Gastrocnemius medialis (tissue), 4 donors: ENCODE data around the gene GRM4. TPM values are rescaled to one million over a fixed set of nuclear protein-coding genes. Genes with fewer than 3 reads are reported as not detected.

Source experiments
- ATAC-seq, 2 donors: fragments of 150-250 bp; one replicate each; pipeline ENCODE4 v1.9.1; 2016
- DNase-seq, 2 donors: peaks; one replicate each; pipeline ENCODE4 v3.0.0-alpha.2; 2019
- H3K27ac ChIP-seq, 4 donors: fragments of 200-600 bp; sonication (generic); 1 replicate in 1 of 4; 2 replicates in 3 of 4; pipeline ENCODE4 v1.5.1; 2016 to 2018; ENCODE audit warnings: mild to moderate bottlenecking in 2 of 4, moderate library complexity in 1 of 4
- H3K27me3 ChIP-seq, 3 donors: fragments of 200-600 bp; sonication (generic) in 2 of 3; 1 replicate in 1 of 3; 2 replicates in 2 of 3; pipeline versions ENCODE4 v1.5.1 to v1.6.0; 2016 to 2019; ENCODE audit warnings: mild to moderate bottlenecking in 1 of 3, moderate library complexity in 1 of 3
- H3K36me3 ChIP-seq, 2 donors: fragments of 200-600 bp; sonication (generic) in 1 of 2; one replicate each; pipeline ENCODE4 v1.5.1; 2017 to 2018
- H3K4me1 ChIP-seq, 2 donors: fragments of 200-600 bp; sonication (generic) in 1 of 2; one replicate each; pipeline ENCODE4 v1.5.1; 2016 to 2017; ENCODE audit warnings: mild to moderate bottlenecking in 2 of 2
- H3K4me3 ChIP-seq, 4 donors: fragments of 200-600 bp; sonication (generic) in 3 of 4; 1 replicate in 1 of 4; 2 replicates in 3 of 4; pipeline ENCODE4 v1.5.1; 2016 to 2019; ENCODE audit warnings: mild to moderate bottlenecking in 2 of 4
- H3K9me3 ChIP-seq, 3 donors: fragments of 200-600 bp; sonication (generic) in 2 of 3; 1 replicate in 1 of 3; 2 replicates in 2 of 3; pipeline ENCODE4 v1.5.1; 2016 to 2019
- CTCF ChIP-seq, 5 experiments: fragments of 450-650 bp in 3 of 5; fragments of 200-600 bp in 2 of 5; sonication (generic) in 2 of 5; IDR thresholded peaks in 4 of 5; conservative IDR thresholded peaks in 1 of 5; 1 replicate in 4 of 5; 2 replicates in 1 of 5; pipeline ENCODE4 v1.5.1; 2016 to 2019; ENCODE audit warnings: antibody characterized with exemption in 5 of 5, mild to moderate bottlenecking in 3 of 5, moderate library complexity in 3 of 5
- POLR2A ChIP-seq, 2 donors: fragments of 450-650 bp; IDR thresholded peaks; one replicate each; pipeline ENCODE4 v1.6.1; 2017; ENCODE audit warnings: antibody characterized with exemption in 2 of 2, mild to moderate bottlenecking in 2 of 2, moderate library complexity in 2 of 2
- in situ Hi-C, 4 donors: fragments of 200-750 bp; cut with MboI; loops; one replicate each; pipeline versions ENCODE4 v1.15.0 to v1.8.0; 2017; ENCODE audit warnings: low sequenced_read_pairs in 4 of 4
- intact Hi-C: fragments of 100-400 bp; cut with DNase I; formaldehyde crosslinking; loops from one replicate; pipeline ENCODE4 v1.15.1; 2023; ENCODE audit warnings: low total_unique reads
- total RNA-seq, 4 donors: library from RNA; depleted of rRNA; stranded (reverse); fragments of >200 nt; gene quantifications; one replicate each; pipeline versions ENCODE4 v1.1.0 to v1.2.3, GENCODE V29; 2016

Gene GRM4
- total RNA-seq, 4 donors from 2014 or later: 0.03 TPM; not detected in 3

- intact Hi-C loops: no loop called here
- TF ChIP-seq CTCF (IDR thresholded peaks at IDR 0.05 in 4 of 5, conservative IDR thresholded peaks at IDR 0.05 in 1 of 5) (no peak), POLR2A (IDR thresholded peaks at IDR 0.05) (no peak)
- Histone ChIP-seq H3K4me1 (no peaks in the 10 kb centered on the region), H3K4me3 (no peak overlapping the region), H3K27me3 (peaks cover 5 to 20% (median 15%) of the 10 kb centered on the region in 3 donors), H3K9me3 (no peaks in the 10 kb centered on the region), H3K27ac (no peak overlapping the region), H3K36me3 (no peaks in the 10 kb centered on the region)
- ATAC-seq: no peak
- no peak for DNase-seq
- in situ Hi-C loops: no loop called here
Observed at GRCh38 chr6:34095741-34096140, 50.1 kb downstream of the GRM4 start.

GRCh38 chr6:34095136-34095505, 50.8 kb downstream of the GRM4 start:
- no peak for DNase-seq
- Histone ChIP-seq H3K27ac (no peak overlapping the region), H3K4me1 (no peaks in the 10 kb centered on the region), H3K9me3 (no peaks in the 10 kb centered on the region), H3K36me3 (no peaks in the 10 kb centered on the region), H3K4me3 (no peak overlapping the region), H3K27me3 (peaks cover 5 to 20% (median 15%) of the 10 kb centered on the region in 3 donors)
- TF ChIP-seq POLR2A (IDR thresholded peaks at IDR 0.05) (no peak), CTCF (IDR thresholded peaks at IDR 0.05 in 4 of 5, conservative IDR thresholded peaks at IDR 0.05 in 1 of 5) (no peak)
- in situ Hi-C loops (no loop called here), intact Hi-C loops (no loop called here)
- ATAC-seq: no peak

- Histone ChIP-seq H3K4me1 (no peaks in the 10 kb centered on the region), H3K27ac (no peak overlapping the region), H3K36me3 (no peaks in the 10 kb centered on the region), H3K9me3 (no peaks in the 10 kb centered on the region), H3K27me3 (peaks cover 5 to 20% (median 15%) of the 10 kb centered on the region in 3 donors), H3K4me3 (no peak overlapping the region)
- in situ Hi-C loops (no loop called here), intact Hi-C loops (no loop called here)
- TF ChIP-seq CTCF (IDR thresholded peaks at IDR 0.05 in 4 of 5, conservative IDR thresholded peaks at IDR 0.05 in 1 of 5) (no peak), POLR2A (IDR thresholded peaks at IDR 0.05) (no peak)
- DNase-seq (no peak), ATAC-seq (no peak)
Observed at GRCh38 chr6:34094474-34095135, 51.3 kb downstream of the GRM4 start.

GRCh38 chr6:34093854-34094430, 51.9 kb downstream of the GRM4 start:
- Histone ChIP-seq H3K4me3 (no peak overlapping the region), H3K4me1 (no peaks in the 10 kb centered on the region), H3K9me3 (no peaks in the 10 kb centered on the region), H3K27me3 (peaks cover 5 to 20% (median 15%) of the 10 kb centered on the region in 3 donors), H3K36me3 (no peaks in the 10 kb centered on the region), H3K27ac (no peak overlapping the region)
- intact Hi-C loops (no loop called here), in situ Hi-C loops (no loop called here)
- TF ChIP-seq POLR2A (IDR thresholded peaks at IDR 0.05) (no peak), CTCF (IDR thresholded peaks at IDR 0.05 in 4 of 5, conservative IDR thresholded peaks at IDR 0.05 in 1 of 5) (no peak)
- ATAC-seq (no peak), DNase-seq (no peak)
